ENCODE data around the gene RPGR.

RPGR gene

GRCh38 chrX:38221391-38221929 lies 105.8 kb downstream of the RPGR start:
- peak overlapping the region; percentile 72 for H3K4me3 ChIP-seq (ENCODE audit: low read length)
- no peak for TF ChIP-seq CTCF (conservative IDR thresholded peaks at IDR 0.05; ENCODE audit: low read length)
- peak; percentile 51 for DNase-seq (ENCODE audit: low read depth)

GRCh38 chrX:38220415-38221390 lies 106.6 kb downstream of the RPGR start, which contains the start of gene SRPX:
SRPX (minus strand) TSS chrX:38220871; CDS start chrX:38220792, 79 bp downstream.
- H3K4me3 ChIP-seq (ENCODE audit: low read length), result peak within 1 kb of the TSS; percentile 72
- peak; percentile 50 for DNase-seq (ENCODE audit: low read depth)
- no peak for TF ChIP-seq CTCF (conservative IDR thresholded peaks at IDR 0.05; ENCODE audit: low read length)

GRCh38 chrX:38220024-38220414 lies 107.3 kb downstream of the RPGR start:
- DNase-seq (ENCODE audit: low read depth), result peak; percentile 68
- peak; percentile 47 for TF ChIP-seq CTCF (conservative IDR thresholded peaks at IDR 0.05; ENCODE audit: low read length)
- H3K4me3 ChIP-seq (ENCODE audit: low read length), result peak overlapping the region; percentile 72

Measured in AG10803 (cell line).